CD4-positive, alpha-beta T cell treated with Interleukin-1 beta for 1 hour (primary cell): ENCODE measurements around the gene NXF1.
"Not testable (repeated sequence)": the region's sequence is repeated elsewhere in the genome, so short reads cannot be mapped to it uniquely, and the experiment has no call there.

Source experiments
- DNase-seq, 2 donors: peaks; one replicate each; pipeline ENCODE4 v3.0.0-alpha.2; 2020 to 2022

Gene NXF1

DNA sequence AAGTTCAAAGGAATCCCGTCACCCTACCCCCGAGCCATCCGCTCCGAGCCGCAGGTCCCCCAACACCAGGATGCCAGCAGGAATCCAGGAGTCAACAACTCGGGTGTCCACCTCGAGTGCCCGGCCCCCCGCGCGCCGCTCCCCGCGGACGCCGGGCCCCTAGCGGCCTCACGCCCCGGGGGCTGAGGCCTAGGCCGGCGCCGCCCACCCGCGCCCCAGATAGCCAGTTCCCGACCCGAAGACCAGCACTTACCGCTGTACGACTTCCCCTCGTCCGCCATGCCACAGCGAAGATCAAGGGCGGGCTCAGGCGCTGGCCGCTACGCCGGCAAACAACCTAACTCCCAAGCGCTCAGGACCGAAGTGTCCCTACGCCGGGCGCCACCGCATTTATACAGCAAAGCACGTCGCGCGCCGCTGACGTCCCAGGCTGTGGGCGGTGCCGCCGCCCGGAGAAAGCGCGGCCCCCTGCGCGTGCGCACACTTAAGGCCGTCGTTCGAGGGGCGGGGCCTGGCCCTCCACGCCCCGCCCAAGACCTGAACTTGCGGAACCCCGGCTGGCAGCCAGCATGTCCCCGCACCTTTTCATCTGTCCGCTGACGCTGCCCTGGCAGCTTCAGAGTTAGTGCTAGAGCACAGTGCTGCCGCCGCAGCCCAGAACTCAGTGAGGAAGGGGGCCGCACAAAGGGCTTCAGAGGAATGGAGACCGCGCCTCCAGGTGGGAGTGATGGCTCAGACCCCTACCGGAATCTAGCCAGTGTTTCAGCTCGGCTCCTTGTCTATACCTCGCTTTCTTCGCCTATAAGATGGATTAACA lies at the start of gene NXF1:
TSS of gene NXF1 (minus strand) at position 365 of the 817 bp plus-strand sequence. CDS start at position 281, 84 bp downstream.
- peak; percentile 95 to 97 for DNase-seq

DNA sequence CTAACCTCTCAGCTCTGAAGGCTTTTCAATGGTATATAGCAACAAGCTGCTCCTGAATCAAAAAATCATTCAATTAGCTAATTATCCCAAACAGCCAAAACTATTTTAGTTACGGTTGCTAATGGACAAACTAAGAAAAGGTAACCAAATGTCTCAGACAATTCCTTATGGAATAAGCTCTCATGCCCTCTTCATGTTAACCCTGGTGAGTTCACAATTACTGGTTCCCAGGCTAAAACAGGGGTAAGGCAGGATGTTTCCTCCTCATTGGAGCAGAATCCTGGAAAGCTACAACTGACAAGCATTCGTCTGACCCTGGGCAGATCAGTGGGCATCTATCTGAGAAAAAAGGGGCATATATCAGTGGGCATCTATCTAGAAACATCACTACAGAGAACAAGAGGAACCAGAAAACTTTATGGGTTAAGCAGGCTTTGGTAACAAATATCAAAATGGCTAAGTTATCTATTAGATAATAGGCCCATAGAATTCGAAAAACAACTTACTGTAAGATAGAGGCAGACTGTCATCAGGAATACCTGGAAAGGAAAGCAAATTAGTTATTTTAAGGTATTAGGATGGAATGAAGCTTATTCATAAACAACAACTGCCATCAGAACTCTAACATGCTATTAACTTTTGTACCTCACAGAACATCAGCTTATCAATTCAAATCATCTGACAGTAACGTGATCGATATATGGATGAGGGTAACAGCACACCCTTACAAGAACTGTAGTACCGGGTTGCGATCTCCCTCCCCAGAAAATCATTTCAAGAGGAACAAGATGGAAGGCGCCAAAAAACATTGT lies 49.0 kb upstream of the NXF1 start:
- no peak for DNase-seq

GRCh38 chr11:62853279-62853965 lies 48.2 kb upstream of the NXF1 start:
- peak; percentile 23 to 59 for DNase-seq

DNA sequence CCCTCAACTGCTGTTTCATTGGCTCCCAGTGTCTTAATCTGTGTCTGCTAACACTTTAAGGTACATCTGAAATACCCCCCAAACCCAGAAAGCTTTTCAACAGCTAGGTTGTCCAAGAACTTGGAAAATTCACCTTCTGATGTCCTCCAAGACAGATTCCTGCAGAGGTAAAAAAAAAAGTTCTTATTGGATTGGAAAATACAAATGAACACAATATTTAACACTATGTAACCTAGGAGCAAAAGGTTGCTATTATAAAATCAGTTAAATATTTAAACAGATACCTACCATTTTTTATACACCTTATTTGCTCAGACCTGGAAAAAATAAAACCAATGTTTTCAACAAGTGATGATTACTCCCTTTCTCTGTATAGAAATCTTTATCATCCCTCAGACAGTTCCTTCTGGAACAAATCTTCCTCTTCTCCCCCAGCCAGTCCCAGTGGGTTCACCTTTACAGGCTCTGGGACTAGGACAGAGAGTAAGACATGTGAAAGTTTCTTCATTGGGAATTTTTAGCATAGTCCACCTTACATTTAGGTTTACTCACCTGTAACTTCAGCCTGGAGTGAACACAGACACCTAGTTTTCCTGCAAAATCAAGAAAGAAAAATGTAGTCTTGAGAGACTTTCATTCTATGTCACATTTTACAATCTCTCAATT lies 47.4 kb upstream of the NXF1 start:
- no peak for DNase-seq

DNA sequence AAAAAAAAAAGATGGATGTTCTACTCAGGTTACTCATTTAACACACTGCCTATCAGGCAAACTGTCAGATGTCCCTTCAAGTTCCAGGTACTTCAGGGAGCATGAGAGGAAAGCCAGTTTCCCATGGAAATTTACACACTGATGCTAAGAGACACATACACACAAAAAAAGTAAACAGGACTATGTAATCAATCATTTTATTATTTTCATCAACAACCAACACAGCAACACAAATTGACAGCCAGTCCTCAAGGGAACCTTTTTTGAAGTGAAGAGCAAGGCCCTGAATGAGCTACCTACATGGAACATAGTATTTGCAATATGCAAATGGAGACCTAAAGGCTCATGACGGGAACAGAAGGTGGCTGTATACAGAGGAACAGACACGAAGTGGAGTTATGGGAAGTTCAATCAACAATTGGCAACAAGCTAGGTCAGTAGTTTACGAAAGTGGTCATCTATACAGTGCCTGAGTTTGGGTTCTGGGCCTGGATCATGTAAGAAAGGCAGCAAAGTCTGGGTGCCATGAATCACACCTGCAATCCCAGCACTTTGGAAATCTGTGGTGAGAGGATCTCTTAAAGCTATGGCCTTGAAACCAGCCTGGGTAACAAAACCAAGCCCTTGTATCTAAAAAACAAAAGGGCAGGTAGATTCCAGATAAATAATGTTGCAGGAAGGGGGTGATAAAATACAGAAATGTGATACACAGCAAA lies 46.7 kb upstream of the NXF1 start:
- no peak for DNase-seq

DNA sequence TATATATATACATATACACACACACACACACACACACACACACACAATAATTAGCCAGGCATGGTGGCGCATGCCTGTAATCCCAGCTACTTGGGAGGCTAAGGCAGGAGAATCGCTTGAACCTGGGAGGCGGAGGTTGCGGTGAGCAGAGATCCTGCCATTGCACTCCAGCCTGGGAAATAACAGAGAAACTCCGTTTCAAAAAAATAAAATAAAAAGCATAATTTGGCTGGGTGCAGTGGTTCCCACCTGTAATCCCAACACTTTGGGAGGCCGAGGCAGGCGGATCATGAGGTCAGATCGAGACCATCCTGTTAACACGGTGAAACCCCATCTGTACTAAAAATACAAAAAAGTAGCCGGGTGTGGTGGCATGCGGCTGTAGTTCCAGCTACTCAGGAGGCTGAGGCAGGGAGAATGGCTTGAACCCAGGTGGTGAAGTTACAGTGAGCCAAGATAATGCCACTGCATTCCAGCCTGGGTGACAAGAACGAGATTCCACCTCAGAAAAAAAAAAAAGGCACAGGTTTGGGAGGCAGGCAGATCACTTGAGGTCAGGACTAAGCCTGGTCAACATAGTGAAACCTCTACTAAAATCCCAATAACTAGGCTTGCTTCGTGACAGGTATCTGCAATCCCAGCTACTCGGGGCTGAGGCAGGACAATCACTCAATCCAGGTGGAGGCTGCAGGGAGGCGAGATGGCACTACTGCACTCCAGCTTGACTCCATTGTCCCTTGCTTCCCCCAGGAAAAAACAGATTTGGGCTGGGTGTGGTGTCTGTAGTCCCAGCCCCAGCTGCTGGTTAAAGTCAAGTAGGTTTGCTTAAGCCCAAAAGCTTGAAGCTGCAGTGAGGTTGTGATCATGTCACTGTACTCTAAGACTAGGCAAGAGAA lies 45.9 kb upstream of the NXF1 start:
- peak in 1 of 2 donors; percentile 27 for DNase-seq

GRCh38 chr11:62847767-62848314 lies 42.6 kb upstream of the NXF1 start:
- no peak for DNase-seq

DNA sequence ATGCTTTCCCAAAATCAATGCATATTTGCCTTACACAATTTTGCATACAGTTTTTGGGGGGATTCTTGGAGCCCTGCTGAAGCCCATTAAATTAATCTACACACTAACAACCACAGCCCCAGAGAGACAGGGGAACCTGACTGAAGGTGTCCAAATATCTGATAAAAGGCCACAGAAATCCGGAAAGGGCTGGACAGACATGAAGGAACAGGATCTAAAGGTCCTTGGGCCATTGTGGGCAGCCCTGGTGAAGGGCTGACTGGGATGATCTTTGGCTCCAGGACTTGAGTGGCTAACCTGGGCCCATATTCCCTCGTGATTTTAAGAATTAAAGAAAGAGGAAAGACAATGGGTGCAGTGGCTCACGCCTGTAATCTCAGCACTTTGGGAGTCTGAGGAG lies 40.9 kb upstream of the NXF1 start:
- no peak for DNase-seq

- no peak for DNase-seq
Observed at GRCh38 chr11:62844154-62844553, 38.9 kb upstream of the NXF1 start.

DNA sequence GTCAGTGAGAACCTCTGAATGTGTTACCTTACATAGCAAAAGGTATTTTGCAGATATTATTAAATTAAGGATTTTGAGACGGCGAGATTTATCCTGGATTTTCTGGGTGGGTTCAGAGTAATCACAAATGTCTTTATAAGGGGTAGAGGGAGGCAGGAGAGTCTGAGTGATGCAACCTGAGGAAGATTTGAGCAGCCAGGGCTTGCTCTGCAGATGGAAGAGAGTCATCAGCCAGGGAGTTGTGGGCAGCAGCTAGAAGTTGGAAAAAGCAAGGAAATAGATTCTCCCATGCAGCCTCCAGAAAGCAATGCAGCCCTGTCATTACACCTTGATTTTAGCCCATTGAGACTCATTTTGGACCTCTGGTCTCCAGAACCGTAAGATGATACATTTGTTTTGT lies 38.2 kb upstream of the NXF1 start:
- DNase-seq, result no peak

DNA sequence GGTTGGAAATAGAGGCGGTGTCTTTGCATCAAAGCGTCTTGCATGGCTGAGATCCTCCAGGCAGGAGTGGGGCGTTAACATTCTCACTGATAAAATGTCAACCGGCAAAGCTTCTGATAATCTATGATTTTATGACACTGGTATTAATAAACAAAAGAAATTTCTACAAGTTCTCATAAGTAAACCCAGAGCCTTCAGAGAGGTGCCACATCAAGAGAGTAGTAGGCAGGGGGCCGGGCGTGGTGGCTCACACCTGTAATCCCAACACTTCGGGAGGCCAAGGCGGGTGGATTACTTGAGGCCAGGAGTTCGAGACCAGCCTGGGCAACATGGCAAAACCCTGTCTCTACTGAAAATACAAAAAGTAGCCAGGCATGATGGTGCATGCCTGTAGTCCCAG lies 37.7 kb upstream of the NXF1 start:
- not testable (repeated sequence) for DNase-seq

GRCh38 chr11:62842171-62842741 lies 37.0 kb upstream of the NXF1 start:
- DNase-seq, result peak; percentile 46

- DNase-seq, result peak; percentile 92 to 93
Observed at GRCh38 chr11:62841361-62842170, 36.3 kb upstream of the NXF1 start.

DNA sequence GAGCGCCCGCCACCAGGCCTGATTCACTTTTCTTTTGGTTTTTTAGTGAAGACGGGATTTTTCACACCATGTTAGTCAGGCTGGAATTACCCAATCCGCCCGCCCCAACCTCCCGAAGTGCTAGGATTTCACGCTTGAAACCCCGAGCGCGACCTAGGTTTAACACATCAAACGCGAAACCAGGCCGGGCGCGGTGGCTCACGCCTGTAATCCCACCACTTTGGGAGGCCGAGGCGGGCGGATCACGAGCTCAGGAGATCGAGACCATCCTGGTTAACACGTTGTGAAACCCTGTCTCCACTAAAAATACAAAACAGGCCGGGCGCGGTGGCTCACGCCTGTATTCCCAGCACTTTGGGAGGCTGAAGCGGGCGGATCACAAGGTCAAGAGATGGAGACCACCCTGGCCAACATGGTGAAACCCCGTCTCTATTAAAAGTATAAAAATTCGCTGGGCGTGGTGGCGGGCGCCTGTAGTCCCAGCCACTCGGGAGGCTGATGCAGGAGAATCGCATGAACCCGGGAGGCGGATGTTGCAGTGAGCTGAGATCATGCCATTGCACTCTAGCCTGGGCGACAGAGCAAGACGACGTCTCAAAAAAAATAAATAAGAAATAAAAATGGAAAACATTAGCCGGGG lies 35.6 kb upstream of the NXF1 start:
- DNase-seq, result peak; percentile 85 to 86

- peak; percentile 94 for DNase-seq
Observed at GRCh38 chr11:62839050-62839945, 34.1 kb upstream of the NXF1 start, which contains the start of gene WDR74. Gene WDR74, minus strand, starts transcription at chr11:62839590. Its CDS starts 20 bp downstream, at chr11:62839570.

DNA sequence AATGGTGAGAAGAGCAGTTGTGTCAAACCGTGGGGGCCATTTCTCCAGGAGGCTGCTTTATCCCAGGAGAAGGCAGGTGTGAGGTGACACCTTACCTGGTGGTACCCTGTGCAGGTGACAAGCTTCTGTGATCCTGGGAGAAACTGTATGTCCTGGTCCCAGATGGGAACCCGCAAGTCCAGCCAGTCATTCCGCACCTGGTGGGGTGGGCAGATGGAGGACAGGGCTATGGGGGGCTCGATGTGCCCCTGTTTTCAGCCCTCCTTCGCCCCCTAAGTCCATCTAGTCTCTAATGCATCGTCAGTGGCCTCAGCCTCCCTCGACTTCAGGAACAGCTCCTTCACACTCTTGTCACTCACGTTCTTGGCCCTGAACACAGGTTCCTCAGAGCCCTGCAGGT lies 30.1 kb upstream of the NXF1 start:
- no peak for DNase-seq

DNA sequence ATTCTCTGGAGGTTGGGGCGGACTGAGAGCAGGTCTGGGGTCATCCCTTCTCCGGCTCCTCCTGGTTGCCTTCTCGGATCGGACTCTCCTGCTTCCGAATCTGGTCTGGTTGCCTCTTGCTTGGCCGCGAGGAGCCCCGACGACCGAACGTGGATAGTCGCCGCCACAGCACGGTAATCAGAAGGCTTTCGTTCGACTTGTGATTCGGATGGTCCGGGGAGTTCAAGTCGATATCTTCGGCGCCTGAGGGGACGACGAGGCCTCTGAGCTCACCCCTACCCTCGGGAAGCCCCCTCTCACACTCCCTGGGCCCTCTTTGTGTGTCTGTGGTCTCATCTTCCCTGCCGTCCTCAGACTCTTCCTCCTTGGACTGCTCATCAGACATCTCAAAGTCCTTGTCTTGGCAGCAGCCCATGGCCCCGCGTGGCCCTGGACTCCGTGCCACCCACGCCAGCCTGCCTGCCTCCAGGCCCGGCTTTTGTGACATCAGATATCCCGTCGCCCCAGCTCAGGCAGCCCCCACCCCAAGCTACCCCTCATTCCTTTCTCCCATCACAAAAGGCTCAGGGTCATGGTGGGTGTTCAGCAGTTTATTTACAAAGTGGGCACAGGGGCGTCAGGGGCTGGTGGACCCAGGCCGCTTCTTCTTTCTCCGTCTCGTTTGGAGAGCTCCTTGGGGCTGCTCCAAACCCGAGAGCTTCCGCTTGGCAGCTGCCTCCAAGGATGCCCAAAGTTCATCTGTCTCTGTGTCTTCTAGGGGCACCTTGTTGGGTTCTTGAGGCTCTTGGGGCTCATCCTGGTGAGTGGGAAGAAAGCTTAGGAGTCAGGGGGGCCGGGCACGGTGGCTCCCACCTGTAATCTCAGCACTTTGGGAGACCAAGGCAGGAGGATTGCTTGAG lies 27.3 kb upstream of the NXF1 start, which contains the start of gene TEX54:
TSS of gene TEX54 (minus strand) at position 506 of the 899 bp plus-strand sequence.
- no peak for DNase-seq
